Fibroblast of lung (primary cell): ENCODE measurements around the gene CHRNA10.

Experiments used
- CTCF ChIP-seq, 2 donors: IDR thresholded peaks in 1 of 2; conservative IDR thresholded peaks in 1 of 2; 1 replicate in 1 of 2; 2 replicates in 1 of 2; pipeline ENCODE4 v1.5.1; 2011 to 2012; ENCODE audit warnings: low read length in 2 of 2, control low read depth in 1 of 2, inconsistent platforms in 1 of 2, low read depth in 1 of 2, mild to moderate bottlenecking in 1 of 2
- EZH2 ChIP-seq: IDR thresholded peaks from 2 replicates; pipeline ENCODE4 v1.5.1; 2012; ENCODE audit warnings: low read length, control low read depth, mild to moderate bottlenecking; ENCODE audit errors: missing control alignments

DNA sequence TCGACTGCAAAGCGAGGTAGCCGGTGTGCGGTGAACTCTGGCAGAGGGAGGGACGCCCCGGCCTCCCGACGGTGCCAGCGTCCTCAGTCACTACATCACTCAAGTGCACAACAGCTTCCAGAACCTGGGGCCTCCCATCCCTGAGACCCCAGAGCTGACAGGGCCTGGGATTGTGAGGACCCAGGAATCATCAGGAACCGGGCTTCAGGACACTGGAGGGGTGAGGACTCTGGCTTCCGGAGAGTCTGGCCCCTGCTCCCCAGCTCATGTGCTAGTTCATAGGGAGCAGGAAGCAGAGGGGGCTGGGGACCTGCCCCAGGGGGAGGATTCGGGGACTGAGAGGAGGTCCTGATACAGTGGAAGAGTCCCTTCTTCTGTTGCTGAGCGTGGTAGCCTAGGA is 34.0 kb downstream of the CHRNA10 start:
- no peak for TF ChIP-seq CTCF (conservative IDR thresholded peaks at IDR 0.05 in 1 of 2, IDR thresholded peaks at IDR 0.05 in 1 of 2; ENCODE audit: low read depth in 1 of 2, low read length in 2 of 2)
- no peak for TF ChIP-seq EZH2
